Panc1 (cell line): ENCODE data around the gene CA10. TPM values are rescaled to one million over a fixed set of nuclear protein-coding genes. Genes with fewer than 3 reads are reported as not detected.

Source experiments
- ATAC-seq: fragments of 200-7000 bp; cut with Tn5 transposase; 2 replicates; pipeline ENCODE4 v1.9.1; 2020; ENCODE audit warnings: mild to moderate bottlenecking, moderate library complexity
- BruUV-seq: library from RNA; stranded (reverse); fragments of 400-500 nt; replicated peaks from 2 replicates; lab custom pipeline; 2021; lab: Mats Ljungman, UMichigan
- CTCF ChIA-PET: fragments of 300-600 bp; sonication (Branson Sonifier 250); formaldehyde crosslinking; loops from one replicate; lab custom pipeline; 2022; ENCODE audit warnings: antibody characterized with exemption; lab: Charles Lee
- POLR2A ChIA-PET: fragments of 300-600 bp; sonication (Branson Sonifier 250); formaldehyde crosslinking; loops from one replicate; lab custom pipeline; 2022; ENCODE audit warnings: antibody characterized with exemption; lab: Charles Lee
- DNase-seq: peaks from one replicate; pipeline ENCODE4 v3.0.0-alpha.2; 2010; ENCODE audit warnings: low read depth, low spot score
- H3K27ac ChIP-seq: 2 replicates; pipeline ENCODE4 v1.5.1; 2011; ENCODE audit warnings: mild to moderate bottlenecking, low read length, inconsistent platforms
- H3K27me3 ChIP-seq: fragments of 200-500 bp; sonication (Bioruptor generic); 2 replicates; pipeline ENCODE4 v1.6.0; 2014; ENCODE audit warnings: low read length, inconsistent platforms; ENCODE audit not compliant: control insufficient read depth, insufficient read depth
- H3K36me3 ChIP-seq: fragments of 200-500 bp; sonication (Bioruptor generic); 2 replicates; pipeline ENCODE4 v1.5.1; 2014; ENCODE audit warnings: inconsistent platforms, mild to moderate bottlenecking, low read length, moderate library complexity; ENCODE audit not compliant: control insufficient read depth, insufficient read depth
- H3K4me1 ChIP-seq: 2 replicates; pipeline ENCODE4 v1.5.1; 2011; ENCODE audit warnings: inconsistent platforms, mild to moderate bottlenecking, low read length, moderate library complexity; ENCODE audit not compliant: control insufficient read depth, insufficient read depth
- H3K4me3 ChIP-seq, 2 experiments: 2 replicates each; pipeline ENCODE4 v1.5.1; 2011 to 2012; ENCODE audit warnings: low read depth in 2 of 2, low read length in 2 of 2, mild to moderate bottlenecking in 2 of 2, inconsistent platforms in 1 of 2, moderate library complexity in 1 of 2
- H3K9me3 ChIP-seq: fragments of 200-500 bp; sonication (Bioruptor generic); 2 replicates; pipeline ENCODE4 v1.5.1; 2014; ENCODE audit warnings: low read depth, mild to moderate bottlenecking, inconsistent platforms, low read length, moderate library complexity; ENCODE audit not compliant: control insufficient read depth, insufficient read depth
- POLR2AphosphoS5 ChIP-seq: IDR thresholded peaks from 2 replicates; pipeline ENCODE4 v1.6.1; 2012; ENCODE audit warnings: mild to moderate bottlenecking, low read depth, low read length, moderate library complexity
- SIN3A ChIP-seq: IDR thresholded peaks from 2 replicates; pipeline ENCODE4 v1.6.1; 2012; ENCODE audit warnings: low read depth, mild to moderate bottlenecking, low read length, moderate library complexity, borderline replicate concordance; ENCODE audit not compliant: insufficient read depth
- TCF7L2 ChIP-seq: IDR thresholded peaks from 2 replicates; pipeline ENCODE4 v1.6.1; 2011; ENCODE audit warnings: mild to moderate bottlenecking, low read depth, low read length, inconsistent platforms
- in situ Hi-C: cut with HindIII; loops from 2 replicates; pipeline ENCODE4 v1.10.0; 2016; ENCODE audit warnings: low sequenced_read_pairs, low pct_unique_long_range_greater_than_20kb
- intact Hi-C: fragments of 100-400 bp; cut with micrococcal nuclease; formaldehyde crosslinking; loops from one replicate; pipeline ENCODE4 v1.10.0; 2022; ENCODE audit not compliant: unreplicated experiment
- total RNA-seq: library from RNA; stranded (reverse); gene quantifications from one replicate; pipeline ENCODE4 v1.2.1, GENCODE V29; 2021; ENCODE audit not compliant: unreplicated experiment
- TF ChIP-seq, protein P1 (sequence below): fragments of 450-650 bp; IDR thresholded peaks from 2 replicates; pipeline ENCODE4 v1.5.1; 2017; ENCODE audit warnings: mild to moderate bottlenecking
- TF ChIP-seq, protein P2 (sequence below), 2 experiments: IDR thresholded peaks; 2 replicates each; pipeline ENCODE4 v1.6.1; 2011 to 2012; ENCODE audit warnings: low read depth in 2 of 2, control low read depth in 1 of 2, low read length in 1 of 2, mild to moderate bottlenecking in 1 of 2, moderate library complexity in 1 of 2; ENCODE audit not compliant: insufficient read depth in 1 of 2

The CA10 gene
- total RNA-seq, 1 experiment from 2014 or later, result not detected

DNA sequence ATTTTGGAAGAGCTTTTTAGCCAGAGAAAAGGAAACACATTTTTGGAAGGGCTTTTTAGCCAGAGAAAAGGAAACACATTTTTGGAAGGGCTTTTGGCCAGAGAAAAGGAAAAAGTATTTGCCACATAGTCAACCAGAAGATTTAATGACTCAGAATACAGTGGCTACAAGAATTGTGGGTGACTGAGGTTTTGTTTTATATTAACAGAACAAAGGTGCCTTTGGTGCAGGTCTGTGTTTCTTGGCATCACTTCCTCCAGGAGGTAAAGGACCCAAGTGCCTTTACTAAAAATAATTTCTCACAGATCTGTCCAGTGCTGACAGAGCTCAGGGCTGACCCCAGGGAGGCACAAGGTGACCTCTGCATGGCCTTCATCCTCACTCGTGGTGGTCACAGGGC is 363.1 kb downstream of the CA10 start:
- TF ChIP-seq TCF7L2 (no peak), POLR2AphosphoS5 (no peak), SIN3A (no peak)
- TF ChIP-seq, protein P1, sequence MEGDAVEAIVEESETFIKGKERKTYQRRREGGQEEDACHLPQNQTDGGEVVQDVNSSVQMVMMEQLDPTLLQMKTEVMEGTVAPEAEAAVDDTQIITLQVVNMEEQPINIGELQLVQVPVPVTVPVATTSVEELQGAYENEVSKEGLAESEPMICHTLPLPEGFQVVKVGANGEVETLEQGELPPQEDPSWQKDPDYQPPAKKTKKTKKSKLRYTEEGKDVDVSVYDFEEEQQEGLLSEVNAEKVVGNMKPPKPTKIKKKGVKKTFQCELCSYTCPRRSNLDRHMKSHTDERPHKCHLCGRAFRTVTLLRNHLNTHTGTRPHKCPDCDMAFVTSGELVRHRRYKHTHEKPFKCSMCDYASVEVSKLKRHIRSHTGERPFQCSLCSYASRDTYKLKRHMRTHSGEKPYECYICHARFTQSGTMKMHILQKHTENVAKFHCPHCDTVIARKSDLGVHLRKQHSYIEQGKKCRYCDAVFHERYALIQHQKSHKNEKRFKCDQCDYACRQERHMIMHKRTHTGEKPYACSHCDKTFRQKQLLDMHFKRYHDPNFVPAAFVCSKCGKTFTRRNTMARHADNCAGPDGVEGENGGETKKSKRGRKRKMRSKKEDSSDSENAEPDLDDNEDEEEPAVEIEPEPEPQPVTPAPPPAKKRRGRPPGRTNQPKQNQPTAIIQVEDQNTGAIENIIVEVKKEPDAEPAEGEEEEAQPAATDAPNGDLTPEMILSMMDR, result no peak
- TF ChIP-seq, protein P2, sequence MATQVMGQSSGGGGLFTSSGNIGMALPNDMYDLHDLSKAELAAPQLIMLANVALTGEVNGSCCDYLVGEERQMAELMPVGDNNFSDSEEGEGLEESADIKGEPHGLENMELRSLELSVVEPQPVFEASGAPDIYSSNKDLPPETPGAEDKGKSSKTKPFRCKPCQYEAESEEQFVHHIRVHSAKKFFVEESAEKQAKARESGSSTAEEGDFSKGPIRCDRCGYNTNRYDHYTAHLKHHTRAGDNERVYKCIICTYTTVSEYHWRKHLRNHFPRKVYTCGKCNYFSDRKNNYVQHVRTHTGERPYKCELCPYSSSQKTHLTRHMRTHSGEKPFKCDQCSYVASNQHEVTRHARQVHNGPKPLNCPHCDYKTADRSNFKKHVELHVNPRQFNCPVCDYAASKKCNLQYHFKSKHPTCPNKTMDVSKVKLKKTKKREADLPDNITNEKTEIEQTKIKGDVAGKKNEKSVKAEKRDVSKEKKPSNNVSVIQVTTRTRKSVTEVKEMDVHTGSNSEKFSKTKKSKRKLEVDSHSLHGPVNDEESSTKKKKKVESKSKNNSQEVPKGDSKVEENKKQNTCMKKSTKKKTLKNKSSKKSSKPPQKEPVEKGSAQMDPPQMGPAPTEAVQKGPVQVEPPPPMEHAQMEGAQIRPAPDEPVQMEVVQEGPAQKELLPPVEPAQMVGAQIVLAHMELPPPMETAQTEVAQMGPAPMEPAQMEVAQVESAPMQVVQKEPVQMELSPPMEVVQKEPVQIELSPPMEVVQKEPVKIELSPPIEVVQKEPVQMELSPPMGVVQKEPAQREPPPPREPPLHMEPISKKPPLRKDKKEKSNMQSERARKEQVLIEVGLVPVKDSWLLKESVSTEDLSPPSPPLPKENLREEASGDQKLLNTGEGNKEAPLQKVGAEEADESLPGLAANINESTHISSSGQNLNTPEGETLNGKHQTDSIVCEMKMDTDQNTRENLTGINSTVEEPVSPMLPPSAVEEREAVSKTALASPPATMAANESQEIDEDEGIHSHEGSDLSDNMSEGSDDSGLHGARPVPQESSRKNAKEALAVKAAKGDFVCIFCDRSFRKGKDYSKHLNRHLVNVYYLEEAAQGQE (IDR thresholded peaks at IDR 0.05; ENCODE audit: insufficient read depth in 1 of 2, low read depth in 2 of 2, low read length in 1 of 2), result no peak
- no peaks in the 10 kb centered on the region for H3K36me3 ChIP-seq
- ChIA-PET POLR2A (no interaction called here), CTCF (no interaction called here)
- in situ Hi-C loops (no loop called here), intact Hi-C loops (no loop called here)
- no peak overlapping the region for H3K4me3 ChIP-seq
- no peaks in the 10 kb centered on the region for H3K27me3 ChIP-seq
- H3K27ac ChIP-seq, result no peak overlapping the region
- ATAC-seq (no peak), DNase-seq (no peak)
- no peaks in the 10 kb centered on the region for H3K9me3 ChIP-seq
- no TSS peak for BruUV-seq
- H3K4me1 ChIP-seq, result no peaks in the 10 kb centered on the region

DNA sequence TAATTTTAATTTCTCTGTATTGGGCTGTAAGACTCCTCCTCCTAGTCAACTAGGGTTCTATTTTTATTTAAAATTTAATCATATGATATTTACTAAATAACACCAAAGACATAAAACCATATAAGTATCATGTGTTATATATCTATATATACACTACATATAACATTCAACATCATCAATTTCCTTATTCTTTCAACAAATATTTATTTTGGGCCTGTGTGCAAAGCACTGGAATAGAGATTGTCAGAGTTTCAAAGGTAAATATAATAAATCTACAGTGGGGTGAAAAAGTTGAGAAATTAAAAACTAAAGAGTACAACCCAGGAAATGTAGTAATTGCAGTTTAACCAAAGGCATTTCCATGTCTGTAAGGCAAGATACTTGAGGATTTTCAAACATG is 364.0 kb downstream of the CA10 start:
- H3K36me3 ChIP-seq, result no peaks in the 10 kb centered on the region
- in situ Hi-C loops (no loop called here), intact Hi-C loops (no loop called here)
- H3K4me1 ChIP-seq, result no peaks in the 10 kb centered on the region
- H3K4me3 ChIP-seq, result no peak overlapping the region
- POLR2A ChIA-PET, result no interaction called here
- BruUV-seq, result no TSS peak
- TF ChIP-seq POLR2AphosphoS5, result no peak
- TF ChIP-seq, protein P2 (IDR thresholded peaks at IDR 0.05; ENCODE audit: insufficient read depth in 1 of 2, low read depth in 2 of 2, low read length in 1 of 2), result no peak
- TF ChIP-seq TCF7L2, result no peak
- TF ChIP-seq, protein P1, result no peak
- TF ChIP-seq SIN3A, result no peak
- H3K27me3 ChIP-seq, result no peaks in the 10 kb centered on the region
- no peak overlapping the region for H3K27ac ChIP-seq
- no peaks in the 10 kb centered on the region for H3K9me3 ChIP-seq
- DNase-seq, result no peak
- CTCF ChIA-PET, result no interaction called here
- no peak for ATAC-seq
